Activated T-cell treated with anti-CD3 and anti-CD28 coated beads for 48 hours (primary cell): Measurements from ENCODE around the gene CDKN2A.
"Not testable (repeated sequence)": the region's sequence is repeated elsewhere in the genome, so short reads cannot be mapped to it uniquely, and the experiment has no call there.

ENCODE experiments used
- DNase-seq: peaks from one replicate; pipeline ENCODE4 v3.0.0-alpha.2; 2020; ENCODE audit warnings: low read depth

CDKN2A gene

GRCh38 chr9:21982391-21982790 is 11.8 kb downstream of the CDKN2A start:
- no peak for DNase-seq

GRCh38 chr9:21976334-21976875 is 17.8 kb downstream of the CDKN2A start:
- no peak for DNase-seq

GRCh38 chr9:21974722-21975409 is 19.3 kb downstream of the CDKN2A start:
- no peak for DNase-seq

GRCh38 chr9:21974343-21974721 is 19.9 kb downstream of the CDKN2A start:
- no peak for DNase-seq

- no peak for DNase-seq
Observed at GRCh38 chr9:21972361-21972760, 21.8 kb downstream of the CDKN2A start.

- DNase-seq = no peak
Observed at GRCh38 chr9:21970800-21971640, 23.2 kb downstream of the CDKN2A start.

- no peak for DNase-seq
Observed at GRCh38 chr9:21969951-21970799, 24.0 kb downstream of the CDKN2A start.

- DNase-seq = no peak
Observed at GRCh38 chr9:21969011-21969940, 24.9 kb downstream of the CDKN2A start.

- DNase-seq = no peak
Observed at GRCh38 chr9:21968331-21969010, 25.7 kb downstream of the CDKN2A start.

GRCh38 chr9:21967702-21968101 is 26.5 kb downstream of the CDKN2A start:
- DNase-seq = no peak

- DNase-seq = no peak
Observed at GRCh38 chr9:21967169-21967568, 27.0 kb downstream of the CDKN2A start.

GRCh38 chr9:21966140-21966851 is 27.9 kb downstream of the CDKN2A start:
- DNase-seq = no peak

GRCh38 chr9:21965401-21965951 is 28.7 kb downstream of the CDKN2A start:
- DNase-seq = peak; percentile 45

GRCh38 chr9:21964925-21965385 is 29.2 kb downstream of the CDKN2A start:
- peak; percentile 37 for DNase-seq

- no peak for DNase-seq
Observed at GRCh38 chr9:21961569-21961968, 32.6 kb downstream of the CDKN2A start.

- not testable (repeated sequence) for DNase-seq
Observed at GRCh38 chr9:21959268-21959667, 34.9 kb downstream of the CDKN2A start.

- DNase-seq = no peak
Observed at GRCh38 chr9:21958833-21959232, 35.4 kb downstream of the CDKN2A start.

- no peak for DNase-seq
Observed at GRCh38 chr9:21945606-21946005, 48.6 kb downstream of the CDKN2A start.

- no peak for DNase-seq
Observed at GRCh38 chr9:21943464-21943863, 50.7 kb downstream of the CDKN2A start.
